ENCODE results near the gene SLC66A2.
"Not testable (repeated sequence)": the region's sequence is repeated elsewhere in the genome, so short reads cannot be mapped to it uniquely, and the experiment has no call there.

The SLC66A2 gene

GRCh38 chr18:79877163-79878091 is 74.0 kb downstream of the SLC66A2 start:
- FAIRE-seq, result no peak

- FAIRE-seq, result no peak
Observed at GRCh38 chr18:79876497-79876896, 75.0 kb downstream of the SLC66A2 start.

GRCh38 chr18:79875931-79876461 is 75.5 kb downstream of the SLC66A2 start:
- FAIRE-seq, result no peak

GRCh38 chr18:79875531-79875919 is 75.9 kb downstream of the SLC66A2 start:
- FAIRE-seq, result no peak

GRCh38 chr18:79874553-79875530 is 76.6 kb downstream of the SLC66A2 start:
- no peak for FAIRE-seq

GRCh38 chr18:79873449-79874110 is 77.9 kb downstream of the SLC66A2 start:
- no peak for FAIRE-seq

GRCh38 chr18:79872527-79873444 is 78.7 kb downstream of the SLC66A2 start:
- FAIRE-seq, result no peak

GRCh38 chr18:79871481-79872091 is 79.9 kb downstream of the SLC66A2 start:
- FAIRE-seq, result no peak

- FAIRE-seq, result no peak
Observed at GRCh38 chr18:79871026-79871390, 80.4 kb downstream of the SLC66A2 start.

- FAIRE-seq, result no peak
Observed at GRCh38 chr18:79870301-79871025, 81.0 kb downstream of the SLC66A2 start.

- no peak for FAIRE-seq
Observed at GRCh38 chr18:79869591-79870300, 81.7 kb downstream of the SLC66A2 start.

GRCh38 chr18:79868811-79869541 is 82.5 kb downstream of the SLC66A2 start:
- no peak for FAIRE-seq

- FAIRE-seq, result no peak
Observed at GRCh38 chr18:79868168-79868784, 83.2 kb downstream of the SLC66A2 start.

GRCh38 chr18:79867666-79868065 is 83.8 kb downstream of the SLC66A2 start:
- no peak for FAIRE-seq

- no peak for FAIRE-seq
Observed at GRCh38 chr18:79866889-79867574, 84.4 kb downstream of the SLC66A2 start.

GRCh38 chr18:79865951-79866350 is 85.5 kb downstream of the SLC66A2 start:
- not testable (repeated sequence) for FAIRE-seq

- FAIRE-seq, result not testable (repeated sequence)
Observed at GRCh38 chr18:79864955-79865354, 86.5 kb downstream of the SLC66A2 start.
